Prostate gland (tissue), 2 donors: ENCODE measurements around the gene SLC8A3. TPM values are rescaled to one million over a fixed set of nuclear protein-coding genes. Genes with fewer than 3 reads are reported as not detected.

ENCODE experiments used
- DNase-seq: peaks from one replicate; pipeline ENCODE4 v3.0.0-alpha.2; 2019; ENCODE audit warnings: low spot score
- H3K27ac ChIP-seq, 2 donors: fragments of 200-600 bp; sonication (generic); 2 replicates each; pipeline ENCODE4 v1.5.1; 2017 to 2019
- H3K27me3 ChIP-seq: fragments of 200-600 bp; sonication (generic); replicated peaks from 2 replicates; pipeline ENCODE4 v1.5.1; 2019; ENCODE audit not compliant: insufficient read depth
- H3K36me3 ChIP-seq, 2 donors: fragments of 200-600 bp; sonication (generic); 1 replicate in 1 of 2; 2 replicates in 1 of 2; pipeline versions ENCODE4 v1.5.1 to v1.8.1; 2017 to 2019
- H3K4me1 ChIP-seq: fragments of 200-600 bp; sonication (generic); replicated peaks from 2 replicates; pipeline ENCODE4 v1.5.1; 2019
- H3K4me3 ChIP-seq, 2 donors: fragments of 200-600 bp; sonication (generic); 2 replicates each; pipeline ENCODE4 v1.5.1; 2017 to 2019
- H3K9me3 ChIP-seq: fragments of 200-600 bp; sonication (generic); 2 replicates; pipeline ENCODE4 v1.5.1; 2017
- POLR2A ChIP-seq: fragments of 450-650 bp; IDR thresholded peaks from one replicate; pipeline ENCODE4 v1.6.1; 2016; ENCODE audit warnings: antibody characterized with exemption, mild to moderate bottlenecking
- POLR2AphosphoS5 ChIP-seq: sonication (generic); formaldehyde crosslinking; IDR thresholded peaks from one replicate; pipeline ENCODE4 v1.6.1; 2017; ENCODE audit warnings: antibody characterized with exemption
- whole genome bisulfite sequencing: methylation state at CpG from one replicate; pipeline ENCODE4 v1.1.5; 2018; 5-methylcytosine and 5-hydroxymethylcytosine counted together
- intact Hi-C: fragments of 100-400 bp; cut with DNase I; formaldehyde crosslinking; loops from one replicate; pipeline ENCODE4 v1.14.2; 2022
- total RNA-seq, 2 donors: library from RNA; depleted of rRNA; stranded (reverse); fragments of >200 nt; gene quantifications; one replicate each; pipeline ENCODE4 v1.1.0, GENCODE V29; 2016
- TF ChIP-seq, protein P1 (sequence below), 4 experiments: fragments of 200-600 bp in 2 of 4; fragments of 450-650 bp in 2 of 4; sonication (generic) in 2 of 4; IDR thresholded peaks; 1 replicate in 3 of 4; 2 replicates in 1 of 4; pipeline ENCODE4 v1.5.1; 2016 to 2019; ENCODE audit warnings: antibody characterized with exemption in 4 of 4, mild to moderate bottlenecking in 2 of 4, moderate library complexity in 2 of 4

SLC8A3 gene
- total RNA-seq, 2 donors from 2014 or later: 0.62 to 0.77 TPM

- TF ChIP-seq POLR2AphosphoS5 (no peak), POLR2A (no peak)
- TF ChIP-seq, protein P1, sequence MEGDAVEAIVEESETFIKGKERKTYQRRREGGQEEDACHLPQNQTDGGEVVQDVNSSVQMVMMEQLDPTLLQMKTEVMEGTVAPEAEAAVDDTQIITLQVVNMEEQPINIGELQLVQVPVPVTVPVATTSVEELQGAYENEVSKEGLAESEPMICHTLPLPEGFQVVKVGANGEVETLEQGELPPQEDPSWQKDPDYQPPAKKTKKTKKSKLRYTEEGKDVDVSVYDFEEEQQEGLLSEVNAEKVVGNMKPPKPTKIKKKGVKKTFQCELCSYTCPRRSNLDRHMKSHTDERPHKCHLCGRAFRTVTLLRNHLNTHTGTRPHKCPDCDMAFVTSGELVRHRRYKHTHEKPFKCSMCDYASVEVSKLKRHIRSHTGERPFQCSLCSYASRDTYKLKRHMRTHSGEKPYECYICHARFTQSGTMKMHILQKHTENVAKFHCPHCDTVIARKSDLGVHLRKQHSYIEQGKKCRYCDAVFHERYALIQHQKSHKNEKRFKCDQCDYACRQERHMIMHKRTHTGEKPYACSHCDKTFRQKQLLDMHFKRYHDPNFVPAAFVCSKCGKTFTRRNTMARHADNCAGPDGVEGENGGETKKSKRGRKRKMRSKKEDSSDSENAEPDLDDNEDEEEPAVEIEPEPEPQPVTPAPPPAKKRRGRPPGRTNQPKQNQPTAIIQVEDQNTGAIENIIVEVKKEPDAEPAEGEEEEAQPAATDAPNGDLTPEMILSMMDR (IDR thresholded peaks at IDR 0.05): no peak
- intact Hi-C loops: no loop called here
- H3K27me3 ChIP-seq: no peaks in the 10 kb centered on the region
- no peak overlapping the region for H3K27ac ChIP-seq
- 72% methylated on average over 8 of the region's 8 CpGs for WGBS
- no peaks in the 10 kb centered on the region for H3K9me3 ChIP-seq
- H3K4me3 ChIP-seq: no peak overlapping the region
- DNase-seq: no peak
- no peaks in the 10 kb centered on the region for H3K36me3 ChIP-seq
- no peaks in the 10 kb centered on the region for H3K4me1 ChIP-seq
Measured at GRCh38 chr14:70021548-70022220, 167.1 kb downstream of the SLC8A3 start.

- DNase-seq: no peak
- WGBS: 72% methylated on average over 8 of the region's 8 CpGs
- TF ChIP-seq, protein P1 (IDR thresholded peaks at IDR 0.05): no peak
- TF ChIP-seq POLR2A (no peak), POLR2AphosphoS5 (no peak)
- no peaks in the 10 kb centered on the region for H3K27me3 ChIP-seq
- no peaks in the 10 kb centered on the region for H3K9me3 ChIP-seq
- no peaks in the 10 kb centered on the region for H3K4me1 ChIP-seq
- no peak overlapping the region for H3K4me3 ChIP-seq
- intact Hi-C loops: no loop called here
- no peaks in the 10 kb centered on the region for H3K36me3 ChIP-seq
- no peak overlapping the region for H3K27ac ChIP-seq
Measured at GRCh38 chr14:70020352-70021170, 168.2 kb downstream of the SLC8A3 start.

- no peaks in the 10 kb centered on the region for H3K27me3 ChIP-seq
- H3K4me1 ChIP-seq: no peaks in the 10 kb centered on the region
- no peaks in the 10 kb centered on the region for H3K9me3 ChIP-seq
- H3K36me3 ChIP-seq: no peaks in the 10 kb centered on the region
- H3K27ac ChIP-seq: no peak overlapping the region
- no peak overlapping the region for H3K4me3 ChIP-seq
- no peak for DNase-seq
- intact Hi-C loops: no loop called here
- TF ChIP-seq POLR2AphosphoS5 (no peak), POLR2A (no peak)
- TF ChIP-seq, protein P1 (IDR thresholded peaks at IDR 0.05): no peak
Measured at GRCh38 chr14:70019695-70020094, 169.1 kb downstream of the SLC8A3 start.

DNA sequence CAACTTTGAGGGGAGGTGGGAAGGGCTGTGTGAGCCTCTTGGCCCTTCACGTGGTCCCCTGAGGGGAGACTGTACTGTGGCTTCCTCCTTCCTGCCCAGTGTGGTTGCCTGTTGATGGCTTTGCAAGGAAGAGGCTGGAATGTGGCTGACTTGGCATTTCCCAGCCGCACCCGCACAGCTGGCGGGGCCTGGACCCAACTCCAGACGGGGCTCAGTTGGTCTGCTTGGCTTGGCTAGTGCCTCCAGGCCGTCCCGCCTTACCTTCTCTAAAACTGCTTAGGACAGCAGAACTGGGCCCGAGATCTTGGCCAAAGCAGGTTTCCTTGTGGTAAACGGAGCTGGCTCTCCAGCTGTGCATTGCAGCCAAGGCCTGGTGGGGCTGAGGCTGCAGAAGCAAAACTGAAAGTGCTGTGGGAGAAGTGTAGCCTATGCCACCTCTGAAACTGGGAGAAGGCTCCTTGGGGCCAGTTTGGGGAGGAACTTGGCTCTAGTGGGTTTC is 170.0 kb downstream of the SLC8A3 start:
- H3K27ac ChIP-seq: peak overlapping the region in 1 of 2 donors; percentile 61
- peak; percentile 10 for DNase-seq
- H3K4me1 ChIP-seq: no peaks in the 10 kb centered on the region
- 28% methylated on average over 9 of the region's 9 CpGs for WGBS
- H3K27me3 ChIP-seq: no peaks in the 10 kb centered on the region
- intact Hi-C loops: no loop called here
- no peak overlapping the region for H3K4me3 ChIP-seq
- H3K36me3 ChIP-seq: no peaks in the 10 kb centered on the region
- H3K9me3 ChIP-seq: no peaks in the 10 kb centered on the region
- TF ChIP-seq POLR2AphosphoS5 (no peak), POLR2A (no peak)
- TF ChIP-seq, protein P1 (IDR thresholded peaks at IDR 0.05): no peak
